Brain microvascular endothelial cell (primary cell): ENCODE data around the gene PRKCH.

Experiments used
- DNase-seq: peaks from one replicate; pipeline ENCODE4 v3.0.0-alpha.2; 2020
- H3K27ac ChIP-seq: fragments of 250-450 bp; sonication (Bioruptor Pico); 2 replicates; pipeline ENCODE4 v1.5.1; 2020; ENCODE audit warnings: mild to moderate bottlenecking, moderate library complexity
- H3K27me3 ChIP-seq: fragments of 250-450 bp; sonication (Bioruptor Pico); replicated peaks from 2 replicates; pipeline ENCODE4 v1.5.1; 2020; ENCODE audit warnings: mild to moderate bottlenecking
- H3K36me3 ChIP-seq: fragments of 250-450 bp; sonication (Bioruptor Pico); replicated peaks from 2 replicates; pipeline ENCODE4 v1.5.1; 2020; ENCODE audit warnings: mild to moderate bottlenecking
- H3K4me3 ChIP-seq: 2 replicates; pipeline ENCODE4 v1.5.1; 2011; ENCODE audit warnings: low read depth, mild to moderate bottlenecking, control low read depth, low read length, moderate library complexity
- CTCF ChIP-seq: IDR thresholded peaks from 2 replicates; pipeline ENCODE4 v1.5.1; 2011; ENCODE audit warnings: low read depth, mild to moderate bottlenecking, moderate library complexity, low read length, control low read depth, inconsistent platforms; ENCODE audit errors: missing control alignments
- in situ Hi-C: cut with HindIII; loops from 2 replicates; pipeline ENCODE4 v1.10.0; 2017; ENCODE audit warnings: low sequenced_read_pairs, low pct_ligation_motif_present

PRKCH gene

GRCh38 chr14:61452452-61452851, 131.1 kb downstream of the PRKCH start:
- H3K4me3 ChIP-seq = no peak overlapping the region
- in situ Hi-C loops = loop anchor here (25.0 kb wide), 1 partner anchor 260 kb away; no protein-coding TSS in a partner anchor
- no peak overlapping the region for H3K27ac ChIP-seq
- TF ChIP-seq CTCF = no peak
- no peaks in the 10 kb centered on the region for H3K27me3 ChIP-seq
- DNase-seq = no peak
- H3K36me3 ChIP-seq = no peaks in the 10 kb centered on the region

- in situ Hi-C loops = loop anchor here (25.0 kb wide), 1 partner anchor 259 kb away; no protein-coding TSS in a partner anchor
- DNase-seq = no peak
- Histone ChIP-seq H3K27me3 (no peaks in the 10 kb centered on the region), H3K4me3 (no peak overlapping the region), H3K36me3 (no peaks in the 10 kb centered on the region), H3K27ac (no peak overlapping the region)
- no peak for TF ChIP-seq CTCF
These were observed 131.9 kb downstream of the PRKCH start for GRCh38 chr14:61453103-61453767.

- Histone ChIP-seq H3K36me3 (no peaks in the 10 kb centered on the region), H3K4me3 (no peak overlapping the region), H3K27me3 (no peaks in the 10 kb centered on the region), H3K27ac (no peak overlapping the region)
- TF ChIP-seq CTCF = no peak
- no peak for DNase-seq
- in situ Hi-C loops = loop anchor here (25.0 kb wide), 1 partner anchor 258 kb away; no protein-coding TSS in a partner anchor
These were observed 133.2 kb downstream of the PRKCH start for GRCh38 chr14:61454545-61454944.

- in situ Hi-C loops = loop anchor here (25.0 kb wide), 1 partner anchor 257 kb away; no protein-coding TSS in a partner anchor
- no peak for TF ChIP-seq CTCF
- Histone ChIP-seq H3K27ac (no peak overlapping the region), H3K36me3 (no peaks in the 10 kb centered on the region), H3K27me3 (no peaks in the 10 kb centered on the region), H3K4me3 (no peak overlapping the region)
- no peak for DNase-seq
These were observed 134.0 kb downstream of the PRKCH start for GRCh38 chr14:61455351-61455750.

GRCh38 chr14:61456720-61457119, 135.3 kb downstream of the PRKCH start:
- peak; percentile 87 for TF ChIP-seq CTCF
- in situ Hi-C loops = loop anchor here (25.0 kb wide), 1 partner anchor 256 kb away; no protein-coding TSS in a partner anchor
- no peaks in the 10 kb centered on the region for H3K27me3 ChIP-seq
- no peak overlapping the region for H3K4me3 ChIP-seq
- peak; percentile 86 for DNase-seq
- H3K36me3 ChIP-seq = no peaks in the 10 kb centered on the region
- no peak overlapping the region for H3K27ac ChIP-seq
